GM10266 (cell line): ENCODE measurements around the gene ZNF320.
"Not testable (repeated sequence)": the region's sequence is repeated elsewhere in the genome, so short reads cannot be mapped to it uniquely, and the experiment has no call there.

Experiments used
- DNase-seq: peaks from one replicate; pipeline ENCODE4 v3.0.0; 2012; ENCODE audit errors: extremely low spot score
- CTCF ChIP-seq: IDR thresholded peaks from 2 replicates; pipeline ENCODE4 v1.5.1; 2012; ENCODE audit warnings: mild to moderate bottlenecking, low read depth; ENCODE audit not compliant: control insufficient read depth, insufficient read depth; ENCODE audit errors: missing control alignments

ZNF320 gene

DNA sequence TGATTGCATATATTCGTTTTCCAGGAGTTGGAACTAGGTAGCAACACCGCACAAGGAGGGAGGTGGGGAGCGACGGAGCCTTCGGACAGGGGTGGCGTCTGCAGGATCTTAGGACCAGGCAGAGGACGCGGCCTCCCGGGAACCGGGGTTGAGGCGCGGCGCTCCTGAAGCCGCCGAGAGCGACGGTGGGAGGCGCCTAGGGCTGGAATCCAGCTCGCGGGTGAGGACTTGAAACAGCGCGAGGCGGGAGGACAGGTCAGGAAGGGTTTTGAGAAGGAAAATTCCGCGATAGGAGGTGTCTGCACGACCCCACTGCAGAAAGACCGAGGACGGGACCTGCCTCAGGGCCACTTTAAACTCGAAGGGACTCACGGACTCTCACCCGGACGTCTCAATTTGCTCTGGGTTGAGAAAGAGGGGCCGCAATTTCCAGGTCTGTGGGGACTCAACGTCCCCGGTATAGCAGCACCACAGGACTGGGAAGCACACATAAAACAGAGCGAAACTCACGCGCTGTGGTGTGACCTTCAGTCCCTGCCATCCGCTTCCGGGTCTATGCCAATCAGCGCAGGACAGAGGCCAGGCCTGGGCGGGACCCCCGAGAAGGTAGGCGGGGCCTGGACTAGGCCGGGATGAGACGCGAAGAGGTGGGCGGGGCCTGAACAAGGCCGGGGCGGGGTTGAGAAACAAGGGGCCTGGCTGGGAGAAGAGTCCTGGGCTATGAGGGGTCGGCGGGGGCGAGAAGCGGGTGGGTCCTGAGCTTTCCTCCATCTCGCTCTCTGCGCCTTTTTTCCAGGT is at the start of gene ZNF320:
Gene ZNF320 (minus strand): TSS at position 498 of the 798 bp plus-strand sequence. CDS start 7,380 bp downstream, outside the sequence.
- no peak for TF ChIP-seq CTCF

DNA sequence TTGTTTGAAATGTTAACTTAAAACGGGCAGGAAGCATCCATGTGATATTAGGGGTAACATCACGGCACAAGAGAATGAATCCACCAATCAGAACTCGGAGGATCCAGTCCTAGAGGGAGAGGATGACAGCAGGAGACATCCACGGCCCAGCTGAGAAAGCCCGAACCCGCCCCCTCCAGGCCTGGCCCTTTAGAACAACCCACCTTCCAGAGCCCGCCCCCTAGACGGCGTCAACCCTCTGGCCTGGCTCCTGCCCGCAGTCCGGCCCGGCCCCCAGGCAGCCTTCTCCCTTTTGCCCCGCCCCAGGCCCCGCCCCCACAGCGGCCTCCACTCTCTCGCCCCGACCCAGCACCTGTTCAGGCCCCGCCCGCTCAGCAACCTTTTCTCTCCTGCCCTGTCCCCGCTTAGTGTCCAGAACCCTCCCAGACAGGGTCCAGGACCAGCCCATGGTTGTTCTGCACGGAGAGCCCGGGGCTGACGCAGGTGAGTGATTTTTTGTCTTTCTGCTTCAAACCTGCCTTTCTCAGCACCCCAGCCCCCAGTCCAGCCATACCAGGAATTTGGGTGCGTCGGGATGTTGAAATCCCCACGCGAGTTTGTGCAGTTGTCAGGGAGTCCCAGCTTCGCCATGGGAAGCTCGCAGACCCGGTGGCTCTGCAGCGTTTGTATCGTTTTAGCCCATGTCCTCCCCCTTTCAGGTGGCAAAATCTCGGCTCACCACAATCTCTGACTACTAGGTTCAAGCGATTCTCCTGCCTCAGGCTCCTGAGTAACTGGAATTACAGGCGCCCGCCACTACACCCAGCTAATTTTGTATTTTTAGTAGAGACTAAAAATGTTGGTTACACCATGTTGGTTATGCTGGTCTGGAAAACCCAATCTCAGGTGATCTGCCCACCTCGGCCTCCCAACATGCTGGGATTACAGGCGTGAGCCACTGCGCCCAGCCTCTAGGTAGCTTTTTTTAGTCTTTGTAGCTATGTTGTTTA is 49.2 kb upstream of the ZNF320 start:
- TF ChIP-seq CTCF, result no peak
- no peak for DNase-seq

More for the DNA sequence above, at the start of gene ZNF320:
- DNase-seq, result peak; percentile 88

DNA sequence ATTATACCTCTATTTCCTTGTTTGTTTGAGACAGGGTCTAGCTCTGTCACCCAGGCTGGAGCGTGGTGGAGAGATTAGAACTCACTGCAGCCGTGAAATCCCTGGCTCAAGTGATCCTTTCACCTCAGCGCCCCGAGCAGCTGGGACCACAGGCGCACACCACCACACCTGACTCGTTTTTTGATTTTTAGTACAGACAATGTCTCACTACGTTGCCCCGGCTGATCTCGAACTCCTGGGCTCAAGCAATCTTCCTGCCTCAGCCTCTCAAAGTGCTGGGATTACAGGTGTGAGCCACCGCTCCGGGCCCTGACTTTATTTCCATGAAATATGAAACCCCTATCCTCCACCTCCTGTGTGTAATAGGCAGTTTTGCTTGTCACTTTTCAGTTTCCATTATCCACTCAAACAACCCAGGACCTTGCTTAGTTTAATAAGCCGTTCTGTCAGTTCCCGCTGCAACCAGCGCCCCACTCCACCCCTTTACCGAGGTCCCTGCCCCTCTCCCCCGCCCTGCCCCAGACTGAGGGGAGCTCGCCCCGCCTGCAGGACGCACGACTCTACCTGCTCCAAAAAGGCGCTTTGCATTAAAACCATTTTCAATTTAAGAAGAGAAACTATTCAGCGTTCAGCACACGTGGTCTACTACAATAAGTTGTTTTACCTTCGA is 48.4 kb upstream of the ZNF320 start:
- DNase-seq, result no peak
- no peak for TF ChIP-seq CTCF

GRCh38 chr19:52944703-52945493 is 47.5 kb upstream of the ZNF320 start:
- DNase-seq, result not testable (repeated sequence)

- no peak for TF ChIP-seq CTCF
- no peak for DNase-seq
Measured at GRCh38 chr19:52943884-52944643, 46.6 kb upstream of the ZNF320 start.

GRCh38 chr19:52943134-52943883 is 45.9 kb upstream of the ZNF320 start:
- TF ChIP-seq CTCF, result no peak
- DNase-seq, result no peak
